ENCODE measurements around the gene GNAI3. TPM values are rescaled to one million over a fixed set of nuclear protein-coding genes. Genes with fewer than 3 reads are reported as not detected.

Gene GNAI3
- total and polyA plus RNA-seq, 2 of the 13 experiments (the other 11 are each of a cell fraction or from before 2014, with no cell fraction given) = 4.3 to 9.0 TPM

GRCh38 chr1:109547463-109548320 is 723 bp upstream of the GNAI3 start:
- no peak for FAIRE-seq
- peaks cover 65% of the 10 kb centered on the region for H3K4me1 ChIP-seq (ENCODE audit: insufficient read depth, low read length)
- peaks cover 0 to 3% of the 10 kb centered on the region in 2 experiments; a peak in 2 of 5 replicates for H3K27me3 ChIP-seq (ENCODE audit: control insufficient read depth in 1 of 2, insufficient read depth in 2 of 2, low read length in 2 of 2)
- 8% methylated on average over 15 of the region's 22 CpGs for WGBS (ENCODE audit: low lambda C conversion rate)
- H3K79me2 ChIP-seq (ENCODE audit: insufficient read depth, low read length) = peaks cover 55% of the 10 kb centered on the region
- H3K4me2 ChIP-seq (ENCODE audit: low read depth, low read length) = peak overlapping the region; percentile 97
- ChIA-PET CTCF (ENCODE audit: low intra/inter-chr PET ratio, low total read pairs) (interaction anchor here (3.6 kb wide), 1 partner anchor 96 kb away, joined by 12 read pairs; no protein-coding TSS in a partner anchor), POLR2A (interaction anchor here (0.7 to 2.7 kb wide), 30 partner anchors 8 to 487 kb away, joined by 3 to 36 read pairs (median 6); partner anchors contain the start of genes AHCYL1, AMIGO1, AMPD2 and EPS8L3)
- peak overlapping the region; percentile 72 for H3K27ac ChIP-seq (ENCODE audit: extremely low read length, insufficient read depth, low read length)
- H3K9ac ChIP-seq (ENCODE audit: insufficient read depth, low read depth, low read length) = peak overlapping the region; percentile 82
- TSS peak; percentile 95 for BruUV-seq (replicated peaks)
- no peak overlapping the region for H2AFZ ChIP-seq (ENCODE audit: low read length)
- peaks cover 20% of the 10 kb centered on the region; the same call in 1 of the 2 replicates for H4K20me1 ChIP-seq (ENCODE audit: insufficient read depth, low read length)
- no peaks in the 10 kb centered on the region for H3K36me3 ChIP-seq (replicated peaks in 1 of 2; ENCODE audit: control insufficient read depth in 1 of 2, insufficient read depth in 2 of 2, low read length in 2 of 2)
- no peak for DNase-seq (ENCODE audit: low spot score)
- H3K4me3 ChIP-seq (replicated peaks in 1 of 3; ENCODE audit: insufficient read depth in 1 of 3, low read depth in 2 of 3, low read length in 3 of 3) = peak overlapping the region; percentile 83 to 96 (median 93)
- no peaks in the 10 kb centered on the region for H3K9me3 ChIP-seq (ENCODE audit: low read length)
- ATAC-seq = 0 out of 3 replicates have a peak, but pooled peaks have one; percentile 7
- intact Hi-C loops (cut with micrococcal nuclease; ENCODE audit: unreplicated experiment) (loop anchor here (1.0 to 10.0 kb wide), 3 partner anchors 40 to 437 kb away; partner anchors contain the start of genes AHCYL1, AMPD2 and GNAT2), in situ Hi-C loops (cut with HindIII; ENCODE audit: extremely low pct_ligation_motif_present, low pct_unique_long_range_greater_than_20kb) (loop anchor here (5.0 to 10.0 kb wide), 3 partner anchors 75 to 225 kb away; partner anchors contain the start of gene GSTM5)
- TF ChIP-seq CBFB (CRISPR knock-in tag; IDR thresholded peaks at IDR 0.05) = no peak
- no peak for TF ChIP-seq CCAR2 (optimal IDR thresholded peaks at IDR 0.05; ENCODE audit: low read depth, low read length)
- peak; percentile 38; the same call in 1 of the 2 replicates for TF ChIP-seq HDAC1 (CRISPR knock-in tag; IDR thresholded peaks at IDR 0.05)
- 0 out of 2 replicates have a peak, but pooled peaks have one; percentile 55 for TF ChIP-seq KDM5A (IDR thresholded peaks at IDR 0.05; ENCODE audit: borderline replicate concordance, low read length)
- no peak for TF ChIP-seq ZNF101 (CRISPR knock-in tag; IDR thresholded peaks at IDR 0.05; ENCODE audit: borderline replicate concordance, low read depth)
- no peak for TF ChIP-seq ZNF597 (CRISPR knock-in tag; IDR thresholded peaks at IDR 0.05)
- peak; percentile 24; the same call in 1 of the 2 replicates for TF ChIP-seq JUND (CRISPR knock-in tag; IDR thresholded peaks at IDR 0.05)
- TF ChIP-seq ZBTB3 (CRISPR knock-in tag; IDR thresholded peaks at IDR 0.05; ENCODE audit: borderline replicate concordance, low read depth) = no peak
- 0 out of 2 replicates have a peak, but pooled peaks have one; percentile 12 for TF ChIP-seq HBP1 (CRISPR knock-in tag; IDR thresholded peaks at IDR 0.05; ENCODE audit: low read depth)
- 0 out of 2 replicates have a peak, but pooled peaks have one; percentile 1 for TF ChIP-seq SP5 (CRISPR knock-in tag; IDR thresholded peaks at IDR 0.05; ENCODE audit: borderline replicate concordance, low read depth)
- 0 out of 2 replicates have a peak, but pooled peaks have one; percentile 6 for TF ChIP-seq FUBP1 (CRISPR knock-in tag; IDR thresholded peaks at IDR 0.05; ENCODE audit: borderline replicate concordance)
- 0 out of 2 replicates have a peak, but pooled peaks have one; percentile 16 for TF ChIP-seq ZIK1 (CRISPR knock-in tag; IDR thresholded peaks at IDR 0.05; ENCODE audit: borderline replicate concordance, low read depth)
- TF ChIP-seq ZBTB20 (CRISPR knock-in tag; IDR thresholded peaks at IDR 0.05; ENCODE audit: borderline replicate concordance, low read depth) = 0 out of 2 replicates have a peak, but pooled peaks have one; percentile 14
- TF ChIP-seq ZNF160 (CRISPR knock-in tag; IDR thresholded peaks at IDR 0.05) = 0 out of 2 replicates have a peak, but pooled peaks have one; percentile 1
- TF ChIP-seq HDAC2 (CRISPR knock-in tag; IDR thresholded peaks at IDR 0.05) = 0 out of 2 replicates have a peak, but pooled peaks have one; percentile 4
